Suprapubic skin (tissue), 4 donors: ENCODE results near the gene TMEM30A. TPM values are rescaled to one million over a fixed set of nuclear protein-coding genes. Genes with fewer than 3 reads are reported as not detected.

ENCODE experiments used
- DNase-seq, 2 donors: peaks; one replicate each; pipeline ENCODE4 v3.0.0-alpha.2; 2019; ENCODE audit warnings: low spot score in 2 of 2
- H3K27ac ChIP-seq: fragments of 200-600 bp; sonication (generic); one replicate; pipeline ENCODE4 v1.5.1; 2019
- H3K27me3 ChIP-seq: fragments of 200-600 bp; sonication (generic); one replicate; pipeline ENCODE4 v1.5.1; 2019
- H3K36me3 ChIP-seq: fragments of 200-600 bp; sonication (generic); one replicate; pipeline ENCODE4 v1.5.1; 2019
- H3K4me1 ChIP-seq: fragments of 200-600 bp; sonication (generic); one replicate; pipeline ENCODE4 v1.5.1; 2019
- H3K4me3 ChIP-seq: fragments of 200-600 bp; sonication (generic); one replicate; pipeline ENCODE4 v1.5.1; 2019; ENCODE audit warnings: mild to moderate bottlenecking
- H3K9me3 ChIP-seq: fragments of 200-600 bp; sonication (generic); one replicate; pipeline ENCODE4 v1.5.1; 2019
- EP300 ChIP-seq: sonication (generic); formaldehyde crosslinking; IDR thresholded peaks from one replicate; pipeline ENCODE4 v1.6.1; 2017; ENCODE audit warnings: antibody characterized with exemption
- POLR2A ChIP-seq, 2 donors: fragments of 450-650 bp; IDR thresholded peaks; one replicate each; pipeline ENCODE4 v1.6.1; 2017; ENCODE audit warnings: antibody characterized with exemption in 2 of 2, mild to moderate bottlenecking in 2 of 2, moderate library complexity in 2 of 2
- POLR2AphosphoS5 ChIP-seq, 3 donors: sonication (generic); formaldehyde crosslinking; IDR thresholded peaks; one replicate each; pipeline ENCODE4 v1.6.1; 2017; ENCODE audit warnings: antibody characterized with exemption in 3 of 3
- WGBS: methylation state at CpG from one replicate; pipeline ENCODE4 v1.1.5; 2018; 5-methylcytosine and 5-hydroxymethylcytosine counted together
- total RNA-seq, 4 donors: library from RNA; depleted of rRNA; stranded (reverse); fragments of >200 nt; gene quantifications; one replicate each; pipeline ENCODE4 v1.1.0, GENCODE V29; 2016
- TF ChIP-seq, protein P1 (sequence below), 2 donors: fragments of 200-600 bp in 1 of 2; fragments of 450-650 bp in 1 of 2; sonication (generic) in 1 of 2; IDR thresholded peaks; one replicate each; pipeline ENCODE4 v1.5.1; 2016 to 2019; ENCODE audit warnings: antibody characterized with exemption in 2 of 2, mild to moderate bottlenecking in 1 of 2, moderate library complexity in 1 of 2

The TMEM30A gene
- total RNA-seq, 4 donors from 2014 or later = 30.5 to 50.0 (median 38.2) TPM

DNA sequence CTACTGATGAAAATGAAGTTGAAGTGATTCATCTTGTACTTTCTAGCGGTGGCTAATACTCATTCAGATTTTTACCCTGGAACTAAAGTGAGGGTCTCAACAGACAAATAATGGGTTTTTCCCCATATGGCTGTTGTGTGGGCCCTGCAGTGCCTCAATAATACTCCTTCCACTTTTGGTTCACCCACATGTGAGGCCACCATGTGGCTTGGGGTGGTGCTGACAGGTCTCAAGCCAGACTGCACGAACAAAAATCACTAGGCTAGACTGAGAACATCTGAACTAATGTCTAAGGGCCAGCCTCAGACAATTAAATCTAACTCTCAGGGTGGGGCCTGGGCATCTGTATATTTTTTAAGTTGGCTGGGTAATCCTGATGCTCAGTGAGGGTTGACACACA lies 70.9 kb downstream of the TMEM30A start:
- H3K27ac ChIP-seq = no peak overlapping the region
- H3K36me3 ChIP-seq = no peaks in the 10 kb centered on the region
- TF ChIP-seq, protein P1, sequence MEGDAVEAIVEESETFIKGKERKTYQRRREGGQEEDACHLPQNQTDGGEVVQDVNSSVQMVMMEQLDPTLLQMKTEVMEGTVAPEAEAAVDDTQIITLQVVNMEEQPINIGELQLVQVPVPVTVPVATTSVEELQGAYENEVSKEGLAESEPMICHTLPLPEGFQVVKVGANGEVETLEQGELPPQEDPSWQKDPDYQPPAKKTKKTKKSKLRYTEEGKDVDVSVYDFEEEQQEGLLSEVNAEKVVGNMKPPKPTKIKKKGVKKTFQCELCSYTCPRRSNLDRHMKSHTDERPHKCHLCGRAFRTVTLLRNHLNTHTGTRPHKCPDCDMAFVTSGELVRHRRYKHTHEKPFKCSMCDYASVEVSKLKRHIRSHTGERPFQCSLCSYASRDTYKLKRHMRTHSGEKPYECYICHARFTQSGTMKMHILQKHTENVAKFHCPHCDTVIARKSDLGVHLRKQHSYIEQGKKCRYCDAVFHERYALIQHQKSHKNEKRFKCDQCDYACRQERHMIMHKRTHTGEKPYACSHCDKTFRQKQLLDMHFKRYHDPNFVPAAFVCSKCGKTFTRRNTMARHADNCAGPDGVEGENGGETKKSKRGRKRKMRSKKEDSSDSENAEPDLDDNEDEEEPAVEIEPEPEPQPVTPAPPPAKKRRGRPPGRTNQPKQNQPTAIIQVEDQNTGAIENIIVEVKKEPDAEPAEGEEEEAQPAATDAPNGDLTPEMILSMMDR (IDR thresholded peaks at IDR 0.05) = no peak
- TF ChIP-seq EP300 (no peak), POLR2A (IDR thresholded peaks at IDR 0.05) (no peak), POLR2AphosphoS5 (IDR thresholded peaks at IDR 0.05) (no peak)
- H3K9me3 ChIP-seq = no peaks in the 10 kb centered on the region
- no peaks in the 10 kb centered on the region for H3K27me3 ChIP-seq
- DNase-seq = no peak
- peaks cover 11% of the 10 kb centered on the region for H3K4me1 ChIP-seq
- WGBS = 71% methylated on average over 2 of the region's 2 CpGs
- H3K4me3 ChIP-seq = no peak overlapping the region

DNA sequence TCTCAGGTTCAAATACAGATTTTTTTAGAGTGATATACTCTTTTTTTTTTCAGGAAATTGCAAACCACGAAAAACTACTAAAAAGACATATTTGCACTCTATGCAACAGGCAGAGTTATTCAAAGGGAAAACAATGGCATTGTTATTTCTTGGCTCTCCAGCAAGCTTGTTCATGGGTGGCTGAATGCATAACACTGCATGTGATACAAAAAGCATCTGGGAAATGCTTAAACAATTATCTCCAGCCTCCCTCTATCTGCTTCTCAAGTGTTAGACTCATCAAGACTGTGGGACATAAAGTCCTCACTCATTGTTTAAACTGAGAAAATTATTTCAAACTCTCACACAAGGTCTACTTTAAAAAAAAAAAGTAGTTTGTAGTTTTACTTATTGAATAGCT lies 71.5 kb downstream of the TMEM30A start:
- H3K27me3 ChIP-seq = no peaks in the 10 kb centered on the region
- DNase-seq = no peak
- WGBS = 24% methylated on average over 1 of the region's 1 CpG
- no peak overlapping the region for H3K27ac ChIP-seq
- no peak overlapping the region for H3K4me3 ChIP-seq
- no peak for TF ChIP-seq POLR2AphosphoS5 (IDR thresholded peaks at IDR 0.05)
- TF ChIP-seq POLR2A (IDR thresholded peaks at IDR 0.05) = no peak
- TF ChIP-seq EP300 = no peak
- TF ChIP-seq, protein P1 (IDR thresholded peaks at IDR 0.05) = no peak
- H3K4me1 ChIP-seq = peaks cover 17% of the 10 kb centered on the region
- no peaks in the 10 kb centered on the region for H3K9me3 ChIP-seq
- H3K36me3 ChIP-seq = no peaks in the 10 kb centered on the region

DNA sequence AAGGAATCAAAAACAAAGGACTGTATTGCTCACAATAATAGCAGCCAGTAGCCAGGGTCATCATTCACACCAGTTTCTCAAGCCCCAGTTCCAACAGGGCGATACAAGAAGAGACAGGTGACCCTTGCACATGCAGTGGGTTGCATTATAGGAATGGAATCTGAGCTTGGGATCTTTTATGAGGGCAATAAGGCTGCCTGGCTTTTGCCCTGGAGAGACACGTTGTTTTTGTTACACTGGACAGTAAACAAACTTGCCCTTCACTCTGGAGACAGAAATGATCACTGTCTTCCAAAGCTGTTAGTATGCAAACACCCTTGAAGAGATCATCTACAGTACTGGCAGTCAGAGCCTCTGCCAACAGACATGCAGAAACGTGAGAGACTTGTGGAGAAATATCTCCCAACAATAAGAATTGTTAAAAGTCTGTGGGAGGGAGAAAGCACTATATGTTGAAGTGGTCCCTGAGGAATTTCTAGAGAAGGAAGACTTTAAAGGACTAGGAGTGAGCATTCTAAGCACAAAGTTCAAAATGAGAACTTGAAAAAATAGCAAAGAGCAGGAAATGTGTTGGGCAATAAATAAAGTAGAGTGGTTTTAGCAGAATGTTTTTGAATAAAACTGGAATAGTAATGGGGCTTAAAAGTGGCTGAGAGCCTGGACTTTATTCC lies 72.5 kb downstream of the TMEM30A start:
- DNase-seq = no peak
- TF ChIP-seq EP300 = no peak
- TF ChIP-seq POLR2AphosphoS5 (IDR thresholded peaks at IDR 0.05) = no peak
- TF ChIP-seq POLR2A (IDR thresholded peaks at IDR 0.05) = no peak
- TF ChIP-seq, protein P1 (IDR thresholded peaks at IDR 0.05) = no peak
- no peak overlapping the region for H3K27ac ChIP-seq
- H3K9me3 ChIP-seq = no peaks in the 10 kb centered on the region
- whole genome bisulfite sequencing = 21% methylated on average over 3 of the region's 3 CpGs
- peaks cover 9% of the 10 kb centered on the region for H3K27me3 ChIP-seq
- no peak overlapping the region for H3K4me3 ChIP-seq
- no peaks in the 10 kb centered on the region for H3K36me3 ChIP-seq
- peaks cover 23% of the 10 kb centered on the region for H3K4me1 ChIP-seq

DNA sequence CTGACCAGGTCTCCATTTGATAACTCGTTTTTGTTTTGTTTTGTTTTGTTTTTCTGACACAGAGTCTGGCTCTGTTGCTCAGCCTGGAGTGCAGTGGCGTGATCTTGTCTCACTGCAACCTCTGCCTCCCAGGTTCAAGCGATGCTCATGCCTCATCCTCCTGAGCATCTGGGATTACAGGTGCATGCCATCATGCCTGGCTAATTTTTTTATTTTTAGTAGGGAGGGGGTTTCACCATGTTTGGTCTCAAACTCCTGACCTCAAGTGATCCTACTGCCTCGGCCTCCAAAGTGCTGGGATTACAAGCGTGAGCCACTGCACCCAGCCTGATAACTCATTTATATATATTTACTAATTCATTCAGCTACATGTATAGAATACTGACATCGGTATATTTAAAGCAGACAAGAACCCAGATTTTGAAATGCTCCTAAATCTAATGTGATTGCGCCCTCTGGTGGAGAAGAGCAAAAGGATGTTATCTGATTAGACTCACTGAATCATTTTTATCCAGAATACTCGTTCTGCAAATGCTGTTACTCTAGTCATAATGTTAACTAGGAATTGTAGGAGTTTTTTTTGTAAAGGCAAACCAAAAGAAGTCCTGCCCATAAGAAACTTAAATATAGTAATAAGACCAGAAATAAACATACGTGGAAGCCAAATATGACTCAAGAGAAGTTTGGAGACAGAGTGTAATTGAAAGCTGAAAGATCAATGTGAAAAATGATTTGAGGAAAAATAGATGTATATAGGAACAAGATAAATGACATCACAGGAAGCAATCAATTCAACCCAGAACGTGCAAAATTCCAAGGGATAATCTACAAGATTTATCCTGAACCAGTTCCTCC lies 73.5 kb downstream of the TMEM30A start:
- TF ChIP-seq, protein P1 (IDR thresholded peaks at IDR 0.05) = peak; percentile 65 to 66
- no peak for TF ChIP-seq POLR2A (IDR thresholded peaks at IDR 0.05)
- TF ChIP-seq POLR2AphosphoS5 (IDR thresholded peaks at IDR 0.05) = no peak
- TF ChIP-seq EP300 = no peak
- WGBS = 25% methylated on average over 10 of the region's 10 CpGs
- H3K27ac ChIP-seq = no peak overlapping the region
- H3K4me3 ChIP-seq = no peak overlapping the region
- no peaks in the 10 kb centered on the region for H3K9me3 ChIP-seq
- H3K36me3 ChIP-seq = no peaks in the 10 kb centered on the region
- no peak for DNase-seq
- peaks cover 33% of the 10 kb centered on the region for H3K4me1 ChIP-seq
- peaks cover 17% of the 10 kb centered on the region for H3K27me3 ChIP-seq

DNA sequence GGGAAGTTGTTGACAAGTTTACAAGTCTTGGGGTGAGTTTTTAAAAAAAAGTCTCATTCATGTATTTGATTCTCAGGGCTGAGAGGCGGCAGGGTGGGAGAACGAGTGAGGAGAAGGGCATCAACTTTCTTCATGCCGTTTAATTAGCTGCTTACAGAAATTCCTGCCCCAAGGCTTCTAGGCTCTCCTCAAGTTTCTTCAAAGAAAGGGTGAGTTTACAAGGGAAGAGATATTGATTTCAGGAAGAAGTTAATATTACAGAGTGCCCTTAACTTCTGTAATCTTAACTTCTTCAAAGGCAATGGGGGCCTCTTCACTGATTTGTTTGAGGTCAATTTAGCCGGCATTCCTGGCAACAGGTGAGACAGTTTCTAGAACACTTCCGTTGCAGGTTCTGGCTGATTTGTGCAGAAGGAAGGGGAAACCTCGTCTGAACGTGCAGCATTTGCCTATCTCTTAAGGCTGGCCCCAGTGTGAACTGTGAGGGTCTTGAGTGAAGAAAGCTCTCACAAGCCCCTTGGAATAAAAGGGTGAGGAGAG lies 75.3 kb downstream of the TMEM30A start:
- DNase-seq = no peak
- H3K27ac ChIP-seq = no peak overlapping the region
- no peak overlapping the region for H3K4me3 ChIP-seq
- H3K4me1 ChIP-seq = peaks cover 50% of the 10 kb centered on the region
- H3K27me3 ChIP-seq = peaks cover 34% of the 10 kb centered on the region
- no peaks in the 10 kb centered on the region for H3K9me3 ChIP-seq
- 32% methylated on average over 7 of the region's 7 CpGs for WGBS
- TF ChIP-seq, protein P1 (IDR thresholded peaks at IDR 0.05) = no peak
- TF ChIP-seq POLR2A (IDR thresholded peaks at IDR 0.05) = no peak
- no peak for TF ChIP-seq EP300
- TF ChIP-seq POLR2AphosphoS5 (IDR thresholded peaks at IDR 0.05) = no peak
- H3K36me3 ChIP-seq = no peaks in the 10 kb centered on the region
